Keratinocyte (primary cell): ENCODE measurements around the gene VTCN1. TPM values are rescaled to one million over a fixed set of nuclear protein-coding genes. Genes with fewer than 3 reads are reported as not detected.

Source experiments
- DNase-seq: peaks from one replicate; pipeline ENCODE4 v3.0.0-alpha.2; 2011; ENCODE audit warnings: low read depth, missing footprints, low spot score
- FAIRE-seq: peaks from 2 replicates; lab custom pipeline; 2011; peaks lifted over from hg19 to GRCh38; lab: Jason Lieb, UNC
- H2AFZ ChIP-seq: 2 replicates; pipeline ENCODE4 v1.6.0; 2012; ENCODE audit warnings: low read length, control low read depth, inconsistent platforms; ENCODE audit not compliant: control insufficient read depth
- H3K27ac ChIP-seq: 2 replicates; pipeline ENCODE4 v1.5.1; 2011; ENCODE audit warnings: low read length; ENCODE audit not compliant: control insufficient read depth, insufficient read depth
- H3K27me3 ChIP-seq: 3 replicates; pipeline ENCODE4 v1.6.0; 2011; ENCODE audit warnings: low read length; ENCODE audit not compliant: control insufficient read depth, insufficient read depth; ENCODE audit errors: extremely low read depth
- H3K36me3 ChIP-seq, 2 experiments: 2 replicates in 1 of 2; 3 replicates in 1 of 2; pipeline ENCODE4 v1.5.1; 2011; ENCODE audit warnings: low read length in 2 of 2, mild to moderate bottlenecking in 1 of 2; ENCODE audit not compliant: control insufficient read depth in 2 of 2, insufficient read depth in 2 of 2; ENCODE audit errors: extremely low read depth in 1 of 2
- H3K4me1 ChIP-seq: 3 replicates; pipeline ENCODE4 v1.5.1; 2011; ENCODE audit warnings: low read length; ENCODE audit not compliant: control insufficient read depth, insufficient read depth; ENCODE audit errors: extremely low read depth
- H3K4me2 ChIP-seq: 3 replicates; pipeline ENCODE4 v1.6.0; 2011; ENCODE audit warnings: low read depth, low read length; ENCODE audit not compliant: control insufficient read depth, insufficient read depth; ENCODE audit errors: extremely low read depth
- H3K4me3 ChIP-seq, 3 experiments: fragments of 200-600 bp in 1 of 3; sonication (generic) in 1 of 3; 2 replicates in 2 of 3; 3 replicates in 1 of 3; pipeline ENCODE4 v1.5.1; 2011 to 2016; ENCODE audit warnings: low read length in 3 of 3, mild to moderate bottlenecking in 3 of 3, control low read depth in 2 of 3, inconsistent platforms in 1 of 3, low read depth in 1 of 3, mixed read lengths in 1 of 3, mixed run types in 1 of 3, moderate library complexity in 1 of 3; ENCODE audit not compliant: control insufficient read depth in 2 of 3, insufficient read depth in 2 of 3; ENCODE audit errors: extremely low read depth in 1 of 3
- H3K79me2 ChIP-seq: 2 replicates; pipeline ENCODE4 v1.6.0; 2012; ENCODE audit warnings: low read length; ENCODE audit not compliant: control insufficient read depth, insufficient read depth
- H3K9ac ChIP-seq: 3 replicates; pipeline ENCODE4 v1.6.0; 2011; ENCODE audit warnings: low read length; ENCODE audit not compliant: control insufficient read depth, insufficient read depth; ENCODE audit errors: extremely low read depth
- H3K9me1 ChIP-seq: 3 replicates; pipeline ENCODE4 v1.6.0; 2011; ENCODE audit warnings: low read length; ENCODE audit not compliant: control insufficient read depth, insufficient read depth; ENCODE audit errors: extremely low read depth
- H3K9me3 ChIP-seq: 2 replicates; pipeline ENCODE4 v1.5.1; 2012; ENCODE audit warnings: low read depth, low read length; ENCODE audit not compliant: control insufficient read depth
- H4K20me1 ChIP-seq: 3 replicates; pipeline ENCODE4 v1.6.0; 2011; ENCODE audit warnings: low read length; ENCODE audit not compliant: control insufficient read depth, insufficient read depth; ENCODE audit errors: extremely low read depth
- EZH2 ChIP-seq: IDR thresholded peaks from one replicate; pipeline ENCODE4 v1.6.1; 2012; ENCODE audit warnings: inconsistent platforms, mild to moderate bottlenecking, low read length, moderate library complexity
- dilution Hi-C: fragments of 300-500 bp; cut with MboI; formaldehyde crosslinking; loops from one replicate; pipeline ENCODE4 v1.7.0; 2020; ENCODE audit warnings: low sequenced_read_pairs; ENCODE audit not compliant: extremely low pct_ligation_motif_present
- polyA plus RNA-seq, 5 experiments: library from polyadenylated mRNA; depleted of rRNA in 3 of 5; stranded (reverse) in 3 of 5; stranded (forward) in 1 of 5; unstranded in 1 of 5; fragments of >200 nt; gene quantifications; 1 replicate in 1 of 5; 2 replicates in 3 of 5; 3 replicates in 1 of 5; pipeline versions ENCODE4 v1.2.1 to v1.2.3, GENCODE V29; 2011 to 2012; ENCODE audit warnings: missing spikeins in 2 of 5, low read depth in 1 of 5, low replicate concordance in 1 of 5
- TF ChIP-seq, protein P1 (sequence below), 3 experiments: IDR thresholded peaks in 1 of 3; conservative IDR thresholded peaks in 1 of 3; optimal IDR thresholded peaks in 1 of 3; 2 replicates in 2 of 3; 3 replicates in 1 of 3; pipeline versions ENCODE3 to v1.5.1; 2011; ENCODE audit warnings: low read length in 3 of 3, mild to moderate bottlenecking in 3 of 3, moderate library complexity in 2 of 3, control low read depth in 1 of 3, inconsistent platforms in 1 of 3; ENCODE audit not compliant: insufficient read depth in 2 of 3; ENCODE audit errors: extremely low read depth in 1 of 3

The VTCN1 gene
- polyA plus RNA-seq, 1 donor (not counting 4 experiments of a cell fraction or from before 2014, with no cell fraction given), result not detected

- H3K27ac ChIP-seq, result no peak overlapping the region
- no peak for TF ChIP-seq EZH2
- TF ChIP-seq, protein P1, sequence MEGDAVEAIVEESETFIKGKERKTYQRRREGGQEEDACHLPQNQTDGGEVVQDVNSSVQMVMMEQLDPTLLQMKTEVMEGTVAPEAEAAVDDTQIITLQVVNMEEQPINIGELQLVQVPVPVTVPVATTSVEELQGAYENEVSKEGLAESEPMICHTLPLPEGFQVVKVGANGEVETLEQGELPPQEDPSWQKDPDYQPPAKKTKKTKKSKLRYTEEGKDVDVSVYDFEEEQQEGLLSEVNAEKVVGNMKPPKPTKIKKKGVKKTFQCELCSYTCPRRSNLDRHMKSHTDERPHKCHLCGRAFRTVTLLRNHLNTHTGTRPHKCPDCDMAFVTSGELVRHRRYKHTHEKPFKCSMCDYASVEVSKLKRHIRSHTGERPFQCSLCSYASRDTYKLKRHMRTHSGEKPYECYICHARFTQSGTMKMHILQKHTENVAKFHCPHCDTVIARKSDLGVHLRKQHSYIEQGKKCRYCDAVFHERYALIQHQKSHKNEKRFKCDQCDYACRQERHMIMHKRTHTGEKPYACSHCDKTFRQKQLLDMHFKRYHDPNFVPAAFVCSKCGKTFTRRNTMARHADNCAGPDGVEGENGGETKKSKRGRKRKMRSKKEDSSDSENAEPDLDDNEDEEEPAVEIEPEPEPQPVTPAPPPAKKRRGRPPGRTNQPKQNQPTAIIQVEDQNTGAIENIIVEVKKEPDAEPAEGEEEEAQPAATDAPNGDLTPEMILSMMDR (optimal IDR thresholded peaks at IDR 0.05 in 1 of 3, IDR thresholded peaks at IDR 0.05 in 1 of 3, conservative IDR thresholded peaks at IDR 0.05 in 1 of 3; ENCODE audit: extremely low read depth in 1 of 3, insufficient read depth in 2 of 3, low read length in 3 of 3), result no peak
- H3K4me2 ChIP-seq, result no peak overlapping the region
- H2AFZ ChIP-seq, result no peak overlapping the region
- dilution Hi-C loops, result no loop called here
- no peaks in the 10 kb centered on the region for H3K79me2 ChIP-seq
- H3K27me3 ChIP-seq, result no peaks in the 10 kb centered on the region
- H3K9ac ChIP-seq, result no peak overlapping the region
- DNase-seq (no peak), FAIRE-seq (no peak)
- H3K36me3 ChIP-seq, result no peaks in the 10 kb centered on the region
- no peaks in the 10 kb centered on the region for H3K4me1 ChIP-seq
- H3K9me1 ChIP-seq, result no peaks in the 10 kb centered on the region
- H4K20me1 ChIP-seq, result no peaks in the 10 kb centered on the region
- H3K4me3 ChIP-seq, result no peak overlapping the region
- no peaks in the 10 kb centered on the region for H3K9me3 ChIP-seq
Measured at GRCh38 chr1:117178756-117179155, 32.0 kb downstream of the VTCN1 start.

DNA sequence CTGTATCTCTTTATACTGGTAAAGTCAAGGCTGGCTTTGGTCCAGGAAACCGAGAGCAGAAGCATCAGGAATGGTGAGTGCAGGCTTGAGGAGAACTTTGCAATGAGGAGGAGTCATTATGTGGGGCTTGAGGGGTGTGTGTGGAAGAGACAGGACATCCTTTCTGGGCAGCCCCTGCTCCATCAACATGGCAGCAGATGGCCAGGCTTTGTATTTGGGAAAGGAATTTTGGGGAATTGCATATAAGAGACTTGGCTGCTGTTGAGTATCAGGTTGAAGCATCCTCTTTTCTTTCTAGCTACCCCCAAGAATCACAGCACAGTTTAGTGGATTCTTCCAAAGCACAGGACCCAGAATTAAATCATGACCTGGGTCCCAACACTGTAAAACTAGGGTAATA lies 33.4 kb downstream of the VTCN1 start:
- no peaks in the 10 kb centered on the region for H3K36me3 ChIP-seq
- H2AFZ ChIP-seq, result no peak overlapping the region
- DNase-seq, result no peak
- no peaks in the 10 kb centered on the region for H3K9me1 ChIP-seq
- H3K9me3 ChIP-seq, result no peaks in the 10 kb centered on the region
- no peaks in the 10 kb centered on the region for H3K4me1 ChIP-seq
- dilution Hi-C loops, result no loop called here
- FAIRE-seq, result no peak
- H3K79me2 ChIP-seq, result no peaks in the 10 kb centered on the region
- no peak overlapping the region for H3K27ac ChIP-seq
- no peaks in the 10 kb centered on the region for H3K27me3 ChIP-seq
- no peak overlapping the region for H3K4me2 ChIP-seq
- no peaks in the 10 kb centered on the region for H4K20me1 ChIP-seq
- TF ChIP-seq, protein P1 (optimal IDR thresholded peaks at IDR 0.05 in 1 of 3, IDR thresholded peaks at IDR 0.05 in 1 of 3, conservative IDR thresholded peaks at IDR 0.05 in 1 of 3; ENCODE audit: extremely low read depth in 1 of 3, insufficient read depth in 2 of 3, low read length in 3 of 3), result no peak
- no peak for TF ChIP-seq EZH2
- no peak overlapping the region for H3K4me3 ChIP-seq
- no peak overlapping the region for H3K9ac ChIP-seq
